ENCODE results near the gene NID1.

DNA sequence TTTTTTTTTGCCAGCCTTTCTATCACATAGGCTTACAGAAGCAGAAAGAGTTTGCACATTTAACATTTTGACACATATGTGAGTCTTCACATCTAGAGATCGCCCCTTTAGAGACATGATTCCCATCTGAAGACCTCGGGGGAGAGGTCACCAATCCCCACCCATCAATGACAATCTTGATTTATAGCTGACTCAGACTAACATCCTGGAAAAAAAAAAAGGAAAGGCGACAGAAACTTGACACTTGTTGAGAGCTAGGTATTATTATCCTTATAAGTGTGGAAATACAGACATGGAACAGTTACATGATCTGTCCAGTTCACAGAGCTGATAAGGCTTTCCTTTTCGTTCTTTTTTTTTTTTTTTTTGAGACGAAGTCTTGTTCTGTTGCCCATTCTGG, 28.0 kb upstream of the NID1 start:
- TF ChIP-seq POLR2A (IDR thresholded peaks at IDR 0.05; ENCODE audit: low read depth, low read length) (no peak), EZH2 (IDR thresholded peaks at IDR 0.05; ENCODE audit: borderline replicate concordance, low read depth, low read length, severe bottlenecking) (no peak)
- TF ChIP-seq, protein P1, sequence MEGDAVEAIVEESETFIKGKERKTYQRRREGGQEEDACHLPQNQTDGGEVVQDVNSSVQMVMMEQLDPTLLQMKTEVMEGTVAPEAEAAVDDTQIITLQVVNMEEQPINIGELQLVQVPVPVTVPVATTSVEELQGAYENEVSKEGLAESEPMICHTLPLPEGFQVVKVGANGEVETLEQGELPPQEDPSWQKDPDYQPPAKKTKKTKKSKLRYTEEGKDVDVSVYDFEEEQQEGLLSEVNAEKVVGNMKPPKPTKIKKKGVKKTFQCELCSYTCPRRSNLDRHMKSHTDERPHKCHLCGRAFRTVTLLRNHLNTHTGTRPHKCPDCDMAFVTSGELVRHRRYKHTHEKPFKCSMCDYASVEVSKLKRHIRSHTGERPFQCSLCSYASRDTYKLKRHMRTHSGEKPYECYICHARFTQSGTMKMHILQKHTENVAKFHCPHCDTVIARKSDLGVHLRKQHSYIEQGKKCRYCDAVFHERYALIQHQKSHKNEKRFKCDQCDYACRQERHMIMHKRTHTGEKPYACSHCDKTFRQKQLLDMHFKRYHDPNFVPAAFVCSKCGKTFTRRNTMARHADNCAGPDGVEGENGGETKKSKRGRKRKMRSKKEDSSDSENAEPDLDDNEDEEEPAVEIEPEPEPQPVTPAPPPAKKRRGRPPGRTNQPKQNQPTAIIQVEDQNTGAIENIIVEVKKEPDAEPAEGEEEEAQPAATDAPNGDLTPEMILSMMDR (IDR thresholded peaks at IDR 0.05; ENCODE audit: extremely low read depth in 1 of 2, insufficient read depth in 1 of 2, low read depth in 1 of 2, low read length in 2 of 2), result no peak

All from endothelial cell of umbilical vein (primary cell).